OCI-LY1 (cell line): ENCODE measurements around the gene SENP6.

ENCODE experiments used
- CTCF ChIP-seq: fragments of 200-600 bp; sonication (generic), shearing (Covaris generic); IDR thresholded peaks from 2 replicates; pipeline ENCODE4 v1.5.1; 2017; ENCODE audit warnings: mild to moderate bottlenecking, antibody characterized with exemption, low read length, moderate library complexity, mixed read lengths
- EZH2 ChIP-seq: fragments of 200-600 bp; sonication (generic), shearing (Covaris generic); IDR thresholded peaks from 2 replicates; pipeline ENCODE4 v1.8.0; 2017; ENCODE audit warnings: borderline replicate concordance, mixed run types, mild to moderate bottlenecking, antibody characterized with exemption, low read length, moderate library complexity, mixed read lengths

GRCh38 chr6:75619230-75619899 lies 17.7 kb downstream of the SENP6 start:
- TF ChIP-seq CTCF (no peak), EZH2 (no peak)
